HG03354 (cell line): ENCODE data around the gene TRAF3.

ENCODE experiments used
- ATAC-seq: cut with Tn5 transposase; IDR thresholded peaks from one replicate; pipeline ENCODE4 v1.9.1; 2021; ENCODE audit warnings: mild to moderate bottlenecking; ENCODE audit not compliant: unreplicated experiment, poor library complexity, severe bottlenecking

The TRAF3 gene

GRCh38 chr14:102776761-102777710, at the start of gene TRAF3:
TRAF3 (plus strand) TSS chr14:102777449; CDS start chr14:102870202, 92,753 bp downstream.
- ATAC-seq: peak; percentile 58

GRCh38 chr14:102728501-102728900, 48.7 kb upstream of the TRAF3 start:
- ATAC-seq: no peak

GRCh38 chr14:102729268-102729667, 48.0 kb upstream of the TRAF3 start:
- ATAC-seq: no peak

GRCh38 chr14:102729825-102730224, 47.4 kb upstream of the TRAF3 start:
- no peak for ATAC-seq

GRCh38 chr14:102731101-102731870, 46.0 kb upstream of the TRAF3 start:
- ATAC-seq: no peak

- ATAC-seq: no peak
Observed at GRCh38 chr14:102731871-102732800, 45.1 kb upstream of the TRAF3 start.

GRCh38 chr14:102732924-102733323, 44.3 kb upstream of the TRAF3 start:
- no peak for ATAC-seq

- no peak for ATAC-seq
Observed at GRCh38 chr14:102733326-102733725, 43.9 kb upstream of the TRAF3 start.

- no peak for ATAC-seq
Observed at GRCh38 chr14:102734436-102734835, 42.8 kb upstream of the TRAF3 start.

GRCh38 chr14:102736956-102737355, 40.3 kb upstream of the TRAF3 start:
- ATAC-seq: no peak

GRCh38 chr14:102737402-102738372, 39.6 kb upstream of the TRAF3 start:
- ATAC-seq: no peak

- ATAC-seq: no peak
Observed at GRCh38 chr14:102738373-102739189, 38.7 kb upstream of the TRAF3 start.

GRCh38 chr14:102739190-102739469, 38.1 kb upstream of the TRAF3 start:
- ATAC-seq: no peak

GRCh38 chr14:102746634-102747438, 30.4 kb upstream of the TRAF3 start:
- ATAC-seq: no peak

GRCh38 chr14:102748806-102749205, 28.4 kb upstream of the TRAF3 start:
- no peak for ATAC-seq

GRCh38 chr14:102749393-102750305, 27.6 kb upstream of the TRAF3 start:
- ATAC-seq: no peak
